Measurements from ENCODE around the gene TBL1XR1. TPM values are rescaled to one million over a fixed set of nuclear protein-coding genes. Genes with fewer than 3 reads are reported as not detected.

The TBL1XR1 gene
- total RNA-seq, 2 donors from 2014 or later: 202 to 226 TPM

GRCh38 chr3:177150218-177150916, 46.9 kb downstream of the TBL1XR1 start:
- H3K9ac ChIP-seq (ENCODE audit: low read depth in 2 of 2, low read length in 2 of 2): no peak overlapping the region
- no peak overlapping the region for H3K4me3 ChIP-seq
- H3K9me3 ChIP-seq: no peaks in the 10 kb centered on the region
- H3K36me3 ChIP-seq: no peaks in the 10 kb centered on the region
- no peaks in the 10 kb centered on the region for H3K27me3 ChIP-seq
- intact Hi-C loops (cut with DNase I): no loop called here
- no peak for DNase-seq
- H3K4me1 ChIP-seq: peaks cover 30% of the 10 kb centered on the region
- TF ChIP-seq CTCF (IDR thresholded peaks at IDR 0.05): no peak
- no peak overlapping the region for H3K27ac ChIP-seq

- H3K27ac ChIP-seq: no peak overlapping the region
- H3K9me3 ChIP-seq: no peaks in the 10 kb centered on the region
- no peak overlapping the region for H3K9ac ChIP-seq (ENCODE audit: low read depth in 2 of 2, low read length in 2 of 2)
- H3K4me3 ChIP-seq: no peak overlapping the region
- no peak for DNase-seq
- peaks cover 32% of the 10 kb centered on the region for H3K4me1 ChIP-seq
- H3K36me3 ChIP-seq: no peaks in the 10 kb centered on the region
- no peaks in the 10 kb centered on the region for H3K27me3 ChIP-seq
- TF ChIP-seq CTCF (IDR thresholded peaks at IDR 0.05): no peak
- intact Hi-C loops (cut with DNase I): no loop called here
Measured at GRCh38 chr3:177149106-177149505, 48.2 kb downstream of the TBL1XR1 start.

- H3K27me3 ChIP-seq: no peaks in the 10 kb centered on the region
- no peak for TF ChIP-seq CTCF (IDR thresholded peaks at IDR 0.05)
- H3K36me3 ChIP-seq: no peaks in the 10 kb centered on the region
- H3K4me1 ChIP-seq: peaks cover 32% of the 10 kb centered on the region
- intact Hi-C loops (cut with DNase I): no loop called here
- no peak overlapping the region for H3K27ac ChIP-seq
- H3K9ac ChIP-seq (ENCODE audit: low read depth in 2 of 2, low read length in 2 of 2): peak overlapping the region in 1 of 2 donors; percentile 9
- no peak for DNase-seq
- no peaks in the 10 kb centered on the region for H3K9me3 ChIP-seq
- H3K4me3 ChIP-seq: no peak overlapping the region
Measured at GRCh38 chr3:177147790-177148189, 49.5 kb downstream of the TBL1XR1 start.

GRCh38 chr3:177146646-177147045, 50.6 kb downstream of the TBL1XR1 start:
- no peaks in the 10 kb centered on the region for H3K9me3 ChIP-seq
- H3K9ac ChIP-seq (ENCODE audit: low read depth in 2 of 2, low read length in 2 of 2): no peak overlapping the region
- DNase-seq: no peak
- peaks cover 37% of the 10 kb centered on the region for H3K4me1 ChIP-seq
- TF ChIP-seq CTCF (IDR thresholded peaks at IDR 0.05): no peak
- H3K36me3 ChIP-seq: no peaks in the 10 kb centered on the region
- H3K27me3 ChIP-seq: no peaks in the 10 kb centered on the region
- no peak overlapping the region for H3K4me3 ChIP-seq
- no peak overlapping the region for H3K27ac ChIP-seq
- intact Hi-C loops (cut with DNase I): no loop called here

- H3K9ac ChIP-seq (ENCODE audit: low read depth in 2 of 2, low read length in 2 of 2): no peak overlapping the region
- H3K27me3 ChIP-seq: no peaks in the 10 kb centered on the region
- no peaks in the 10 kb centered on the region for H3K36me3 ChIP-seq
- intact Hi-C loops (cut with DNase I): no loop called here
- H3K27ac ChIP-seq: no peak overlapping the region
- no peak overlapping the region for H3K4me3 ChIP-seq
- H3K9me3 ChIP-seq: no peaks in the 10 kb centered on the region
- no peak for DNase-seq
- TF ChIP-seq CTCF (IDR thresholded peaks at IDR 0.05): no peak
- H3K4me1 ChIP-seq: peaks cover 32% of the 10 kb centered on the region
Measured at GRCh38 chr3:177145954-177146353, 51.3 kb downstream of the TBL1XR1 start.
